GM19043 (cell line): ENCODE data around the gene OR10P1.

Experiments
- ATAC-seq: cut with Tn5 transposase; IDR thresholded peaks from one replicate; pipeline ENCODE4 v1.9.1; 2021; ENCODE audit warnings: low read depth; ENCODE audit not compliant: unreplicated experiment

The OR10P1 gene

GRCh38 chr12:55682087-55682796 is 45.5 kb downstream of the OR10P1 start:
- ATAC-seq, result no peak

- no peak for ATAC-seq
Observed at GRCh38 chr12:55683676-55684075, 47.0 kb downstream of the OR10P1 start.

GRCh38 chr12:55684761-55685370 is 48.2 kb downstream of the OR10P1 start:
- no peak for ATAC-seq

- no peak for ATAC-seq
Observed at GRCh38 chr12:55685671-55686070, 49.0 kb downstream of the OR10P1 start.

- no peak for ATAC-seq
Observed at GRCh38 chr12:55686366-55687010, 49.8 kb downstream of the OR10P1 start.
